HEK293 (cell line): ENCODE measurements around the gene RIPOR1.

Experiments used
- BCL11B ChIP-seq: fragments of 450-650 bp; formaldehyde crosslinking; IDR thresholded peaks from 2 replicates; pipeline ENCODE4 v1.5.1; 2016; ENCODE audit warnings: low read depth, missing biosample characterization, missing genetic modification characterization
- GLI4 ChIP-seq: fragments of 450-650 bp; formaldehyde crosslinking; IDR thresholded peaks from 2 replicates; pipeline ENCODE4 v1.5.1; 2016; ENCODE audit warnings: missing biosample characterization, missing genetic modification characterization
- HOXC10 ChIP-seq: sonication (generic); formaldehyde crosslinking; IDR thresholded peaks from 2 replicates; pipeline ENCODE4 v1.8.1; 2023; ENCODE audit warnings: mild to moderate bottlenecking, missing genetic modification reagents
- KLF8 ChIP-seq: fragments of 450-650 bp; formaldehyde crosslinking; IDR thresholded peaks from 2 replicates; pipeline ENCODE4 v1.5.1; 2016; ENCODE audit warnings: missing biosample characterization, missing genetic modification characterization
- OSR2 ChIP-seq: fragments of 450-650 bp; formaldehyde crosslinking; IDR thresholded peaks from 2 replicates; pipeline ENCODE4 v1.5.1; 2016; ENCODE audit warnings: missing biosample characterization, missing genetic modification characterization
- SP2 ChIP-seq: fragments of 450-650 bp; formaldehyde crosslinking; IDR thresholded peaks from 2 replicates; pipeline ENCODE4 v1.5.1; 2016; ENCODE audit warnings: missing biosample characterization, missing genetic modification characterization
- YY1 ChIP-seq: fragments of 450-650 bp; formaldehyde crosslinking; IDR thresholded peaks from 2 replicates; pipeline ENCODE4 v1.5.1; 2018; ENCODE audit warnings: missing biosample characterization, missing genetic modification characterization
- ZBTB10 ChIP-seq: fragments of 450-650 bp; formaldehyde crosslinking; IDR thresholded peaks from 2 replicates; pipeline ENCODE4 v1.5.1; 2016; ENCODE audit warnings: missing biosample characterization, missing genetic modification characterization
- ZBTB17 ChIP-seq: fragments of 450-650 bp; formaldehyde crosslinking; IDR thresholded peaks from 2 replicates; pipeline ENCODE4 v1.5.1; 2016; ENCODE audit warnings: missing biosample characterization, missing genetic modification characterization
- ZBTB26 ChIP-seq: fragments of 450-650 bp; formaldehyde crosslinking; optimal IDR thresholded peaks from 2 replicates; pipeline ENCODE3; 2016; ENCODE audit warnings: missing biosample characterization, mild to moderate bottlenecking, missing genetic modification characterization
- ZBTB48 ChIP-seq: fragments of 450-650 bp; formaldehyde crosslinking; IDR thresholded peaks from 2 replicates; pipeline ENCODE4 v1.5.1; 2016; ENCODE audit warnings: missing biosample characterization, missing genetic modification characterization
- ZBTB7A ChIP-seq: fragments of 450-650 bp; formaldehyde crosslinking; IDR thresholded peaks from 2 replicates; pipeline ENCODE4 v1.5.1; 2016; ENCODE audit warnings: low read depth, missing biosample characterization, missing genetic modification characterization
- ZFP37 ChIP-seq: fragments of 450-650 bp; formaldehyde crosslinking; IDR thresholded peaks from 2 replicates; pipeline ENCODE4 v1.5.1; 2016; ENCODE audit warnings: missing biosample characterization, missing genetic modification characterization
- ZNF10 ChIP-seq: fragments of 450-650 bp; formaldehyde crosslinking; IDR thresholded peaks from 2 replicates; pipeline ENCODE4 v1.5.1; 2017; ENCODE audit warnings: missing biosample characterization, missing genetic modification characterization
- ZNF114 ChIP-seq: fragments of 450-650 bp; formaldehyde crosslinking; IDR thresholded peaks from 2 replicates; pipeline ENCODE4 v1.5.0; 2017; ENCODE audit warnings: missing biosample characterization, missing genetic modification characterization
- ZNF133 ChIP-seq: fragments of 450-650 bp; formaldehyde crosslinking; IDR thresholded peaks from 2 replicates; pipeline ENCODE4 v1.5.1; 2016; ENCODE audit warnings: missing biosample characterization, missing genetic modification characterization
- ZNF138 ChIP-seq: fragments of 450-650 bp; formaldehyde crosslinking; IDR thresholded peaks from 2 replicates; pipeline ENCODE4 v1.5.1; 2016; ENCODE audit warnings: missing biosample characterization, missing genetic modification characterization, borderline replicate concordance
- ZNF157 ChIP-seq: fragments of 450-650 bp; formaldehyde crosslinking; IDR thresholded peaks from 2 replicates; pipeline ENCODE4 v1.5.1; 2016; ENCODE audit warnings: missing biosample characterization, missing genetic modification characterization
- ZNF169 ChIP-seq: fragments of 450-650 bp; formaldehyde crosslinking; IDR thresholded peaks from 2 replicates; pipeline ENCODE4 v1.5.1; 2016; ENCODE audit warnings: missing biosample characterization, missing genetic modification characterization
- ZNF19 ChIP-seq: fragments of 450-650 bp; formaldehyde crosslinking; IDR thresholded peaks from 2 replicates; pipeline ENCODE4; 2016; ENCODE audit warnings: missing biosample characterization, missing genetic modification characterization, low read depth
- ZNF274 ChIP-seq, 2 experiments: fragments of 200-500 bp in 1 of 2; fragments of 450-650 bp in 1 of 2; sonication (Bioruptor generic) in 1 of 2; formaldehyde crosslinking in 1 of 2; IDR thresholded peaks; 2 replicates each; pipeline versions ENCODE4 v1.5.1 to v1.6.1; 2014 to 2016; ENCODE audit warnings: borderline replicate concordance in 1 of 2, inconsistent platforms in 1 of 2, low read length in 1 of 2, missing biosample characterization in 1 of 2, missing genetic modification characterization in 1 of 2
- ZNF394 ChIP-seq: fragments of 450-650 bp; formaldehyde crosslinking; IDR thresholded peaks from 2 replicates; pipeline ENCODE4 v1.5.1; 2016; ENCODE audit warnings: missing biosample characterization, missing genetic modification characterization, mild to moderate bottlenecking, moderate library complexity, borderline replicate concordance
- ZNF473 ChIP-seq: fragments of 450-650 bp; formaldehyde crosslinking; IDR thresholded peaks from 2 replicates; pipeline ENCODE4 v1.5.1; 2017; ENCODE audit warnings: missing biosample characterization, missing genetic modification characterization
- ZNF514 ChIP-seq: fragments of 450-650 bp; formaldehyde crosslinking; IDR thresholded peaks from 2 replicates; pipeline ENCODE4 v1.5.1; 2016; ENCODE audit warnings: missing biosample characterization, missing genetic modification characterization
- ZNF530 ChIP-seq: fragments of 450-650 bp; formaldehyde crosslinking; IDR thresholded peaks from 2 replicates; pipeline ENCODE4 v1.5.1; 2016; ENCODE audit warnings: low read depth, missing biosample characterization, missing genetic modification characterization
- ZNF561 ChIP-seq: fragments of 450-650 bp; IDR thresholded peaks from 2 replicates; pipeline ENCODE4 v1.5.1; 2018; ENCODE audit warnings: missing biosample characterization, missing genetic modification characterization, borderline replicate concordance
- ZNF596 ChIP-seq: fragments of 450-650 bp; IDR thresholded peaks from 2 replicates; pipeline ENCODE4 v1.5.0; 2018; ENCODE audit warnings: missing biosample characterization, mild to moderate bottlenecking, missing genetic modification characterization, moderate library complexity
- ZNF664 ChIP-seq: fragments of 450-650 bp; formaldehyde crosslinking; IDR thresholded peaks from 2 replicates; pipeline ENCODE4 v1.5.1; 2016; ENCODE audit warnings: missing biosample characterization, missing genetic modification characterization
- ZNF677 ChIP-seq: fragments of 450-650 bp; IDR thresholded peaks from 2 replicates; pipeline ENCODE4 v1.5.0; 2018; ENCODE audit warnings: missing biosample characterization, mild to moderate bottlenecking, missing genetic modification characterization, moderate library complexity
- ZNF768 ChIP-seq: fragments of 450-650 bp; formaldehyde crosslinking; IDR thresholded peaks from 2 replicates; pipeline ENCODE4 v1.5.1; 2018; ENCODE audit warnings: missing biosample characterization, mild to moderate bottlenecking, missing genetic modification characterization
- ZNF791 ChIP-seq: fragments of 450-650 bp; formaldehyde crosslinking; IDR thresholded peaks from 2 replicates; pipeline ENCODE4 v1.5.1; 2016; ENCODE audit warnings: missing biosample characterization, missing genetic modification characterization
- ZNF792 ChIP-seq: fragments of 450-650 bp; formaldehyde crosslinking; IDR thresholded peaks from 2 replicates; pipeline ENCODE4 v1.5.1; 2016; ENCODE audit warnings: missing biosample characterization, missing genetic modification characterization
- ZSCAN5A ChIP-seq: fragments of 450-650 bp; formaldehyde crosslinking; IDR thresholded peaks from 2 replicates; pipeline ENCODE4 v1.5.1; 2016; ENCODE audit warnings: missing biosample characterization, missing genetic modification characterization
- TF ChIP-seq, protein P1 (sequence below): fragments of 450-650 bp; formaldehyde crosslinking; IDR thresholded peaks from 2 replicates; pipeline ENCODE4 v1.5.1; 2016; ENCODE audit warnings: missing biosample characterization, missing genetic modification characterization

Gene RIPOR1

DNA sequence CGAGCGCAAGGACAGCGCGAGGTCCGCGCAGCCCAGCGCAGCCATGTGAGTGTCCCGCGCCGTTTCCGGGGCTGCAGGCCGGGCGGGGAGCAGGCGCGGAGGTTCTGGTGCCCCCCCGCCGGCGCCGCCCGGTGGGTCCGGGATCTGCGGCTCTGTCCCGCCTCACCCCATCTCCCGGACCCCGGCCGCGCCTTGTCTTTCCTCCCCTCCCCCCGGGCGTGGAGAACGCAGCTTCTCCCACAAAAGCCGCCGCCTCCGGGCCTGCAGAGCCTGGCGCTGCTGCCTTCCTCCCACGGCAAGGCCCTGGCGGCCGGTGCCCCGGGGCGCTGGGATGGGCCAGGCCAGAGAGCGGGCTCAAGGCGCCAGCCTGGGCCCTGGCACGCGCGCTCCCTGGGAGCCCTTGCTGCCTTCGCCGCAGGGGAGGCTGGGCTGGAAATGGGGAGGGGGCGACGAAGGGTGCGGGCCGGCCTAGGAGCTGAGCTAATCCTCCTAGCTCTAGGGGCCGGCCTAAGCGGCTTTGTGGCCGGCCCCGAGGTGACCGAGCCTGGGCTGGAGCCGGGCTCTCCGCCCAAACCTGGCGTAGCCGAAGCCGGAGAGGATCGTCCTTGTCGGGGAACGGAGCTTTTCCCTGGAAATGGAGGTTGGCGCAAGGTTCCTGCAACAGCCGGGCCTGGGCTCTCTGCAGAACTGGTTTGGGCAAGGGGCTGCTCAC, 397 bp downstream of the RIPOR1 start (continued):
- TF ChIP-seq ZNF473 (tag by site-specific recombination) (no peak), ZNF133 (tag by site-specific recombination) (no peak), ZNF169 (tag by site-specific recombination) (no peak), GLI4 (tag by site-specific recombination) (no peak), ZNF274 (IDR thresholded peaks at IDR 0.05; ENCODE audit: low read length) (no peak), ZNF274 (tag by site-specific recombination; IDR thresholded peaks at IDR 0.05; ENCODE audit: borderline replicate concordance) (no peak), HOXC10 (CRISPR knock-in tag) (no peak), ZBTB26 (tag by site-specific recombination) (peak; percentile 65), ZNF561 (0 out of 2 replicates have a peak, but pooled peaks have one; percentile 44), ZNF10 (tag by site-specific recombination) (no peak), ZNF530 (tag by site-specific recombination) (no peak), ZSCAN5A (tag by site-specific recombination) (no peak), ZNF157 (tag by site-specific recombination) (no peak), ZNF394 (tag by site-specific recombination) (peak; percentile 60; the same call in 1 of the 2 replicates), ZNF514 (tag by site-specific recombination) (no peak), ZNF664 (tag by site-specific recombination) (no peak), ZNF768 (tag by site-specific recombination) (no peak), ZBTB17 (tag by site-specific recombination) (peak; percentile 74), ZNF138 (tag by site-specific recombination) (no peak), ZBTB48 (tag by site-specific recombination) (peak; percentile 48; the same call in 1 of the 2 replicates), ZNF791 (tag by site-specific recombination) (no peak), KLF8 (no peak), YY1 (tag by site-specific recombination) (no peak), ZNF792 (tag by site-specific recombination) (no peak), ZNF19 (no peak), ZNF596 (tag by site-specific recombination) (no peak), ZNF114 (no peak), ZNF677 (tag by site-specific recombination) (no peak), BCL11B (tag by site-specific recombination) (no peak), ZBTB7A (tag by site-specific recombination) (no peak), ZBTB10 (tag by site-specific recombination) (no peak), SP2 (tag by site-specific recombination) (no peak; the same call in 1 of the 2 replicates), OSR2 (tag by site-specific recombination) (no peak), ZFP37 (no peak)
- TF ChIP-seq, protein P1, sequence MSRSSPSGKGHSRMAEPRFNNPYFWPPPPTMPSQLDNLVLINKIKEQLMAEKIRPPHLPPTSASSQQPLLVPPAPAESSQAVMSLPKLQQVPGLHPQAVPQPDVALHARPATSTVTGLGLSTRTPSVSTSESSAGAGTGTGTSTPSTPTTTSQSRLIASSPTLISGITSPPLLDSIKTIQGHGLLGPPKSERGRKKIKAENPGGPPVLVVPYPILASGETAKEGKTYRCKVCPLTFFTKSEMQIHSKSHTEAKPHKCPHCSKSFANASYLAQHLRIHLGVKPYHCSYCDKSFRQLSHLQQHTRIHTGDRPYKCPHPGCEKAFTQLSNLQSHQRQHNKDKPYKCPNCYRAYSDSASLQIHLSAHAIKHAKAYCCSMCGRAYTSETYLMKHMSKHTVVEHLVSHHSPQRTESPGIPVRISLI (tag by site-specific recombination): no peak
